SK-N-SH treated with all-trans-retinoic acid at 6 μM for 48 hours (cell line): ENCODE measurements around the gene ZNF454.

Experiments used
- ATAC-seq: fragments of 200-7000 bp; cut with Tn5 transposase; 3 replicates; pipeline ENCODE4 v1.9.1; 2020; ENCODE audit warnings: mild to moderate bottlenecking, moderate library complexity
- BACH2 ChIP-seq: fragments of 250-450 bp; sonication (Bioruptor Pico); IDR thresholded peaks from 2 replicates; pipeline ENCODE4 v1.9.0; 2021; ENCODE audit warnings: mild to moderate bottlenecking, borderline replicate concordance
- CREB5 ChIP-seq: fragments of 250-450 bp; sonication (Bioruptor Pico); IDR thresholded peaks from 2 replicates; pipeline ENCODE4 v1.5.1; 2020; ENCODE audit warnings: low read depth, mild to moderate bottlenecking, moderate library complexity
- CSDC2 ChIP-seq: fragments of 250-450 bp; sonication (Bioruptor Pico); IDR thresholded peaks from 2 replicates; pipeline ENCODE4 v1.5.0; 2020; ENCODE audit warnings: mild to moderate bottlenecking, moderate library complexity
- CSRNP3 ChIP-seq: fragments of 250-450 bp; sonication (Bioruptor Pico); IDR thresholded peaks from 2 replicates; pipeline ENCODE4 v1.5.1; 2021; ENCODE audit warnings: mild to moderate bottlenecking, moderate library complexity
- ESRRG ChIP-seq: fragments of 250-450 bp; sonication (Bioruptor Pico); IDR thresholded peaks from 2 replicates; pipeline ENCODE4 v1.6.1; 2021; ENCODE audit warnings: mild to moderate bottlenecking
- GLIS3 ChIP-seq: fragments of 250-450 bp; sonication (Bioruptor Pico); IDR thresholded peaks from 2 replicates; pipeline ENCODE4 v1.5.0; 2020; ENCODE audit warnings: mild to moderate bottlenecking, moderate library complexity
- OSR1 ChIP-seq: fragments of 250-450 bp; sonication (Bioruptor Pico); IDR thresholded peaks from 2 replicates; pipeline ENCODE4 v1.8.0; 2022; ENCODE audit warnings: moderate library complexity, mild to moderate bottlenecking, inconsistent platforms
- PATZ1 ChIP-seq: fragments of 250-450 bp; sonication (Bioruptor Pico); IDR thresholded peaks from 2 replicates; pipeline ENCODE4 v1.8.0; 2020; ENCODE audit warnings: mild to moderate bottlenecking, moderate library complexity, borderline replicate concordance
- POU6F1 ChIP-seq: fragments of 250-450 bp; sonication (Bioruptor Pico); IDR thresholded peaks from 2 replicates; pipeline ENCODE4 v1.8.0; 2021; ENCODE audit warnings: low read depth, mild to moderate bottlenecking, moderate library complexity, borderline replicate concordance
- PPARA ChIP-seq: fragments of 250-450 bp; sonication (Bioruptor Pico); IDR thresholded peaks from 2 replicates; pipeline ENCODE4 v1.5.0; 2020; ENCODE audit warnings: mild to moderate bottlenecking, borderline replicate concordance
- SNAI2 ChIP-seq: fragments of 250-450 bp; sonication (Bioruptor Pico); IDR thresholded peaks from 2 replicates; pipeline ENCODE4 v1.5.0; 2020; ENCODE audit warnings: mild to moderate bottlenecking, moderate library complexity
- TOX ChIP-seq: fragments of 250-450 bp; sonication (Bioruptor Pico); IDR thresholded peaks from 2 replicates; pipeline ENCODE4 v1.8.0; 2021; ENCODE audit warnings: mild to moderate bottlenecking, moderate library complexity, borderline replicate concordance
- TSHZ2 ChIP-seq: fragments of 250-450 bp; sonication (Bioruptor Pico); IDR thresholded peaks from 2 replicates; pipeline ENCODE4 v1.5.0; 2020; ENCODE audit warnings: mild to moderate bottlenecking, moderate library complexity
- ZFP3 ChIP-seq: fragments of 250-450 bp; sonication (Bioruptor Pico); IDR thresholded peaks from 2 replicates; pipeline ENCODE4 v1.5.0; 2020; ENCODE audit warnings: mild to moderate bottlenecking, moderate library complexity
- ZFP30 ChIP-seq: fragments of 450-650 bp; formaldehyde crosslinking; IDR thresholded peaks from 2 replicates; pipeline ENCODE4 v1.5.0; 2022; ENCODE audit warnings: mild to moderate bottlenecking, moderate library complexity
- ZNF8 ChIP-seq: fragments of 450-650 bp; formaldehyde crosslinking; IDR thresholded peaks from 2 replicates; pipeline ENCODE4 v1.5.0; 2020; ENCODE audit warnings: mild to moderate bottlenecking, moderate library complexity

ZNF454 gene

GRCh38 chr5:178940569-178941360, at the start of gene ZNF454:
Gene ZNF454, plus strand, starts transcription at chr5:178941198. Its CDS starts 1,594 bp downstream, at chr5:178942792.
- TF ChIP-seq ZFP3 (CRISPR knock-in tag) (no peak), CSDC2 (CRISPR knock-in tag) (no peak), SNAI2 (CRISPR knock-in tag) (no peak), OSR1 (no peak), BACH2 (CRISPR knock-in tag) (no peak), TSHZ2 (CRISPR knock-in tag) (no peak), GLIS3 (CRISPR knock-in tag) (no peak), TOX (CRISPR knock-in tag) (no peak), PATZ1 (no peak), ZNF8 (no peak)
- TF ChIP-seq, all 23 proteins: peak for 0
- peak; percentile 56; the same call in 2 of the 3 replicates for ATAC-seq

- TF ChIP-seq SNAI2 (CRISPR knock-in tag): no peak
- TF ChIP-seq CREB5: no peak
- TF ChIP-seq OSR1: no peak
- TF ChIP-seq ZFP30 (CRISPR knock-in tag): no peak
- TF ChIP-seq CSDC2 (CRISPR knock-in tag): no peak
- no peak for TF ChIP-seq ESRRG (CRISPR knock-in tag)
- no peak for TF ChIP-seq TSHZ2 (CRISPR knock-in tag)
- TF ChIP-seq ZNF8: no peak
- TF ChIP-seq PPARA (CRISPR knock-in tag): no peak
- TF ChIP-seq CSRNP3 (CRISPR knock-in tag): no peak
- no peak for TF ChIP-seq ZFP3 (CRISPR knock-in tag)
- no peak for TF ChIP-seq POU6F1
- peak; percentile 99 for ATAC-seq
Measured at GRCh38 chr5:178895615-178896571, 45.1 kb upstream of the ZNF454 start, which contains the start of gene ZFP2. Gene ZFP2, plus strand, starts transcription at chr5:178895913. Its CDS starts 35,401 bp downstream, at chr5:178931314.
